ENCODE data around the gene SEPTIN6. TPM values are rescaled to one million over a fixed set of nuclear protein-coding genes. Genes with fewer than 3 reads are reported as not detected.

Gene SEPTIN6
- total and polyA plus RNA-seq, 2 experiments from 2014 or later: 21.3 to 31.4 TPM

DNA sequence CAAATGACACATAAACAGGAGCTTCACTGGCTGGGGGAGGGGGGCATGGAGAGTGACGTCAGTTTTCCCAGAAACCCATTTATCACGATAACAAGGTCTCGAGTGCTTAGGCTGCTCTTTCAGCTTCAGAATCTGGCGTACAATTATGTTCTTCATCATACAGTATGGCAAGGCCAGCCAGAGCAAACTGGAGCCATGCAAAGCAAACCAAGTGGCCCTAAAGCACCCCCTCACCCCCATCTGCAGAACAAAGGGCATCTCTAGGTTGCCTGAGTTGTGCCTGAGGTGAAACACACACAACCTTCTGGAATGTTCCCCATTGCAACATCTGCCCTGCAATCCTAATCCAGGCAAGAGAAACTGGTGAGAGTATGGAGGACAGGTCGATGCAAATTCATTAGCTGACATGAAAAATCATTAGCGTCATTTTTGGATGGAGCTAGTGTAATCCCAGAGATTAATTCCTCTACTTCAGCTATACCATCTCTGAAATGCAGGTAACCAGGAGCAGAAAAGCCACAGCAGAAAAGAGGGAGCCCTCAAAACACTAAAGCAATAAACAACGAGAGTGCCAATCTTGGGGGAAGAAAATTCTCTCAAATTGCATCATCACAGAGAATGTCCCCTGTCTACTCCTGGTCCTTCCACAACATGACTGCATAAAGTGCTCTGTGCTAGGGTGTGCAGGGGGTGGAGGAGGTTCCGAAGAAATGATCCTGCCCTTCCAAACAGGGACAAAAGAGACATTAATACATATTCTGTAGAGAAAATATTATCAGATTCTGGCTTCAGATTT is 1.8 kb downstream of the SEPTIN6 start:
- Histone ChIP-seq H3K9me3 (ENCODE audit: low read depth) (no peaks in the 10 kb centered on the region), H3K27me3 (no peaks in the 10 kb centered on the region), H3K9me2 (replicated peaks; ENCODE audit: insufficient read depth) (no peaks in the 10 kb centered on the region), H3K79me2 (peaks cover 28% of the 10 kb centered on the region), H3K27ac (peak overlapping the region; percentile 17), H3K4me3 (no peak overlapping the region), H2AFZ (no peak overlapping the region), H4K20me1 (ENCODE audit: insufficient read depth, poor library complexity, severe bottlenecking) (no peaks in the 10 kb centered on the region), H3K36me3 (replicated peaks; ENCODE audit: insufficient read depth, low read depth) (no peaks in the 10 kb centered on the region), H3K4me1 (ENCODE audit: insufficient read depth) (no peaks in the 10 kb centered on the region), H3K4me2 (peak overlapping the region; percentile 76)
- 52% methylated on average over 8 of the region's 8 CpGs for WGBS (ENCODE audit: low lambda C conversion rate, missing lambda C conversion rate)
- peak; percentile 31 for DNase-seq (ENCODE audit: low spot score)
- TF ChIP-seq, protein P1, sequence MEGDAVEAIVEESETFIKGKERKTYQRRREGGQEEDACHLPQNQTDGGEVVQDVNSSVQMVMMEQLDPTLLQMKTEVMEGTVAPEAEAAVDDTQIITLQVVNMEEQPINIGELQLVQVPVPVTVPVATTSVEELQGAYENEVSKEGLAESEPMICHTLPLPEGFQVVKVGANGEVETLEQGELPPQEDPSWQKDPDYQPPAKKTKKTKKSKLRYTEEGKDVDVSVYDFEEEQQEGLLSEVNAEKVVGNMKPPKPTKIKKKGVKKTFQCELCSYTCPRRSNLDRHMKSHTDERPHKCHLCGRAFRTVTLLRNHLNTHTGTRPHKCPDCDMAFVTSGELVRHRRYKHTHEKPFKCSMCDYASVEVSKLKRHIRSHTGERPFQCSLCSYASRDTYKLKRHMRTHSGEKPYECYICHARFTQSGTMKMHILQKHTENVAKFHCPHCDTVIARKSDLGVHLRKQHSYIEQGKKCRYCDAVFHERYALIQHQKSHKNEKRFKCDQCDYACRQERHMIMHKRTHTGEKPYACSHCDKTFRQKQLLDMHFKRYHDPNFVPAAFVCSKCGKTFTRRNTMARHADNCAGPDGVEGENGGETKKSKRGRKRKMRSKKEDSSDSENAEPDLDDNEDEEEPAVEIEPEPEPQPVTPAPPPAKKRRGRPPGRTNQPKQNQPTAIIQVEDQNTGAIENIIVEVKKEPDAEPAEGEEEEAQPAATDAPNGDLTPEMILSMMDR (IDR thresholded peaks at IDR 0.05; ENCODE audit: poor library complexity): no peak
- TF ChIP-seq EZH2 (IDR thresholded peaks at IDR 0.05; ENCODE audit: borderline replicate concordance) (no peak), EZH2phosphoT487 (IDR thresholded peaks at IDR 0.05; ENCODE audit: low read depth, severe bottlenecking, unreplicated experiment) (no peak)

DNA sequence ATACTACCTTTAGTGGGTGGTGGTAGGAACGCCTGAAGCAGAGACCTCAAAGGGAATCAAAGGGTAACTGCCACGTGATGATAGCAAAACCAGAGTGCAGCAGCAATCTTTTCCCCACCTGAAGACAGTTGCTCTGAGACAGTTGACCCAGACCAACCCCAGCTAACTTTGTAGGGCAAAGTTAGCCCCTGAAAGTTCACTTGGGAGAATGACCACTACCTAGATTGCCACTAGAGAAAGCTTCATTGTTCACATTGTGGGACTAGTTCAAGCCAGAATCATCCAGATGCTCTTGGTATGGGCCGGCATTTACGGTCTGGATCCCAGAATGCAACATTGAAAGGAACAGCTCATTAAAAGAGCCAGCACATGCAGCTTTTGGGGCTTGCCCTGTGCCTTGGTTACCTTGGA is 4.1 kb downstream of the SEPTIN6 start:
- no peak for DNase-seq (ENCODE audit: low spot score)
- H3K9me2 ChIP-seq (replicated peaks; ENCODE audit: insufficient read depth): no peaks in the 10 kb centered on the region
- H2AFZ ChIP-seq: no peak overlapping the region
- peaks cover 30% of the 10 kb centered on the region for H3K79me2 ChIP-seq
- no peaks in the 10 kb centered on the region for H3K36me3 ChIP-seq (replicated peaks; ENCODE audit: insufficient read depth, low read depth)
- no peak for TF ChIP-seq EZH2phosphoT487 (IDR thresholded peaks at IDR 0.05; ENCODE audit: low read depth, severe bottlenecking, unreplicated experiment)
- TF ChIP-seq, protein P1 (IDR thresholded peaks at IDR 0.05; ENCODE audit: poor library complexity): no peak
- TF ChIP-seq EZH2 (IDR thresholded peaks at IDR 0.05; ENCODE audit: borderline replicate concordance): no peak
- H3K4me3 ChIP-seq: no peak overlapping the region
- 79% methylated on average over 4 of the region's 4 CpGs for WGBS (ENCODE audit: low lambda C conversion rate, missing lambda C conversion rate)
- H4K20me1 ChIP-seq (ENCODE audit: insufficient read depth, poor library complexity, severe bottlenecking): no peaks in the 10 kb centered on the region
- no peak overlapping the region for H3K27ac ChIP-seq
- H3K4me2 ChIP-seq: no peak overlapping the region
- H3K27me3 ChIP-seq: no peaks in the 10 kb centered on the region
- H3K4me1 ChIP-seq (ENCODE audit: insufficient read depth): no peaks in the 10 kb centered on the region
- no peaks in the 10 kb centered on the region for H3K9me3 ChIP-seq (ENCODE audit: low read depth)

DNA sequence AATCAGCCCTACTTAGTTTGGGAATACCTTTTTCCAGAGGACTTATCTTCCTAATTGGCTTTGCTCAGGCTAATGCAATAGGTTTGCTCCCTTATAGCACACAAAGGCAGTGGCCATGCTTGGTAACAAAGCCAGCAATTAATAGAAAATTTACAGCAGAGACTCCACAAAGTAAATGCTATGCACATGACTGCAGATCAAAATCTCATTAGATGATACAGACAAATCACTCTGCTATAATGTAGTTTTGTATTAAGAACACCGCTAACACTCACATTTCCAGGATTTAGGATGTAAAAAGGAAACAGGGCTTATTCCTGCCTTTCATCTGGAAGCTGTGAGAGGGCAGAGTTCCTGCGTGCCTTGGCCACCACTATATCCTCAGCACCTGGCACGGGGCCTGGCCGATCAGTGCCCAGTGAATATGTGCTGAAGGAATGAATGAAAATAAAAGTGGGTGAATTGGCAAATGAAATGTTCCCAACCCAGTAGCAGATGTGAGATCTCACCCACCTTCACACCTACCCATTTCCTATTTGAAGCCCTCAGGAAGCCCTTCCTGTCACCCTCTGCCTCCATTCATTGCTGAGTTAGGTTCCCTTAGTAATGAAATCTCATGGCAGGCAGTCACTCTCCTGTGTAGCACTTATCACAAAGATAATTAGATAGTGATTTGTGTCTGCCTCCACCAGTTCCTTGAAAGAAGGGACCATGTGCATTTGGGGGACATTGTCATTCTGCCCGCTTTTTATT is 5.1 kb downstream of the SEPTIN6 start:
- no peak for DNase-seq (ENCODE audit: low spot score)
- Histone ChIP-seq H3K9me3 (ENCODE audit: low read depth) (no peaks in the 10 kb centered on the region), H3K4me2 (no peak overlapping the region), H2AFZ (no peak overlapping the region), H3K4me3 (no peak overlapping the region), H3K27me3 (no peaks in the 10 kb centered on the region), H3K4me1 (ENCODE audit: insufficient read depth) (no peaks in the 10 kb centered on the region), H3K27ac (no peak overlapping the region), H3K79me2 (peaks cover 35% of the 10 kb centered on the region), H3K9me2 (replicated peaks; ENCODE audit: insufficient read depth) (no peaks in the 10 kb centered on the region), H4K20me1 (ENCODE audit: insufficient read depth, poor library complexity, severe bottlenecking) (no peaks in the 10 kb centered on the region), H3K36me3 (replicated peaks; ENCODE audit: insufficient read depth, low read depth) (no peaks in the 10 kb centered on the region)
- TF ChIP-seq, protein P1 (IDR thresholded peaks at IDR 0.05; ENCODE audit: poor library complexity): no peak
- no peak for TF ChIP-seq EZH2phosphoT487 (IDR thresholded peaks at IDR 0.05; ENCODE audit: low read depth, severe bottlenecking, unreplicated experiment)
- no peak for TF ChIP-seq EZH2 (IDR thresholded peaks at IDR 0.05; ENCODE audit: borderline replicate concordance)
- WGBS (ENCODE audit: low lambda C conversion rate, missing lambda C conversion rate): 85% methylated on average over 5 of the region's 5 CpGs
